SK-N-SH treated with all-trans-retinoic acid at 6 μM for 48 hours (cell line): Measurements from ENCODE around the gene PDGFA.

Source experiments
- ATAC-seq: fragments of 200-7000 bp; cut with Tn5 transposase; 3 replicates; pipeline ENCODE4 v1.9.1; 2020; ENCODE audit warnings: mild to moderate bottlenecking, moderate library complexity
- ARNTL ChIP-seq: fragments of 450-650 bp; formaldehyde crosslinking; IDR thresholded peaks from 2 replicates; pipeline ENCODE4 v1.5.0; 2020; ENCODE audit warnings: low read depth, mild to moderate bottlenecking, moderate library complexity, borderline replicate concordance
- BACH2 ChIP-seq: fragments of 250-450 bp; sonication (Bioruptor Pico); IDR thresholded peaks from 2 replicates; pipeline ENCODE4 v1.9.0; 2021; ENCODE audit warnings: mild to moderate bottlenecking, borderline replicate concordance
- CREB5 ChIP-seq: fragments of 250-450 bp; sonication (Bioruptor Pico); IDR thresholded peaks from 2 replicates; pipeline ENCODE4 v1.5.1; 2020; ENCODE audit warnings: low read depth, mild to moderate bottlenecking, moderate library complexity
- CSDC2 ChIP-seq: fragments of 250-450 bp; sonication (Bioruptor Pico); IDR thresholded peaks from 2 replicates; pipeline ENCODE4 v1.5.0; 2020; ENCODE audit warnings: mild to moderate bottlenecking, moderate library complexity
- ESRRG ChIP-seq: fragments of 250-450 bp; sonication (Bioruptor Pico); IDR thresholded peaks from 2 replicates; pipeline ENCODE4 v1.6.1; 2021; ENCODE audit warnings: mild to moderate bottlenecking
- GLIS3 ChIP-seq: fragments of 250-450 bp; sonication (Bioruptor Pico); IDR thresholded peaks from 2 replicates; pipeline ENCODE4 v1.5.0; 2020; ENCODE audit warnings: mild to moderate bottlenecking, moderate library complexity
- ISL1 ChIP-seq: fragments of 250-450 bp; sonication (Bioruptor Pico); IDR thresholded peaks from 2 replicates; pipeline ENCODE4 v2.1.2; 2022; ENCODE audit warnings: mild to moderate bottlenecking, moderate library complexity
- OSR1 ChIP-seq: fragments of 250-450 bp; sonication (Bioruptor Pico); IDR thresholded peaks from 2 replicates; pipeline ENCODE4 v1.8.0; 2022; ENCODE audit warnings: moderate library complexity, mild to moderate bottlenecking, inconsistent platforms
- PATZ1 ChIP-seq: fragments of 250-450 bp; sonication (Bioruptor Pico); IDR thresholded peaks from 2 replicates; pipeline ENCODE4 v1.8.0; 2020; ENCODE audit warnings: mild to moderate bottlenecking, moderate library complexity, borderline replicate concordance
- PPARA ChIP-seq: fragments of 250-450 bp; sonication (Bioruptor Pico); IDR thresholded peaks from 2 replicates; pipeline ENCODE4 v1.5.0; 2020; ENCODE audit warnings: mild to moderate bottlenecking, borderline replicate concordance
- RARB ChIP-seq: fragments of 250-450 bp; sonication (Bioruptor Pico); IDR thresholded peaks from 2 replicates; pipeline ENCODE4 v1.8.0; 2021; ENCODE audit warnings: mild to moderate bottlenecking, moderate library complexity
- SNAI2 ChIP-seq: fragments of 250-450 bp; sonication (Bioruptor Pico); IDR thresholded peaks from 2 replicates; pipeline ENCODE4 v1.5.0; 2020; ENCODE audit warnings: mild to moderate bottlenecking, moderate library complexity
- TCF4 ChIP-seq: fragments of 250-450 bp; sonication (Bioruptor Pico); IDR thresholded peaks from 2 replicates; pipeline ENCODE4 v1.8.0; 2021; ENCODE audit warnings: mild to moderate bottlenecking, moderate library complexity, borderline replicate concordance
- ZC3H10 ChIP-seq: fragments of 250-450 bp; sonication (Bioruptor Pico); IDR thresholded peaks from 2 replicates; pipeline ENCODE4 v1.5.1; 2021; ENCODE audit warnings: mild to moderate bottlenecking, moderate library complexity
- ZFP3 ChIP-seq: fragments of 250-450 bp; sonication (Bioruptor Pico); IDR thresholded peaks from 2 replicates; pipeline ENCODE4 v1.5.0; 2020; ENCODE audit warnings: mild to moderate bottlenecking, moderate library complexity
- ZFP30 ChIP-seq: fragments of 450-650 bp; formaldehyde crosslinking; IDR thresholded peaks from 2 replicates; pipeline ENCODE4 v1.5.0; 2022; ENCODE audit warnings: mild to moderate bottlenecking, moderate library complexity
- ZNF565 ChIP-seq: fragments of 450-650 bp; formaldehyde crosslinking; conservative IDR thresholded peaks from 2 replicates; pipeline ENCODE4 v1.5.0; 2020; ENCODE audit warnings: low read depth, mild to moderate bottlenecking, moderate library complexity
- ZNF70 ChIP-seq: fragments of 450-650 bp; formaldehyde crosslinking; IDR thresholded peaks from 2 replicates; pipeline ENCODE4 v1.5.0; 2020; ENCODE audit warnings: mild to moderate bottlenecking, moderate library complexity
- ZNF8 ChIP-seq: fragments of 450-650 bp; formaldehyde crosslinking; IDR thresholded peaks from 2 replicates; pipeline ENCODE4 v1.5.0; 2020; ENCODE audit warnings: mild to moderate bottlenecking, moderate library complexity
- TF ChIP-seq, protein P1 (sequence below): fragments of 250-450 bp; sonication (Bioruptor Pico); IDR thresholded peaks from 2 replicates; pipeline ENCODE4 v1.5.0; 2020; ENCODE audit warnings: mild to moderate bottlenecking, moderate library complexity
- TF ChIP-seq, protein P2 (sequence below): fragments of 250-450 bp; sonication (Bioruptor Pico); IDR thresholded peaks from 2 replicates; pipeline ENCODE4 v1.5.1; 2021; ENCODE audit warnings: mild to moderate bottlenecking, moderate library complexity
- TF ChIP-seq, protein P3 (sequence below): fragments of 250-450 bp; sonication (Bioruptor Pico); IDR thresholded peaks from 2 replicates; pipeline ENCODE4 v1.8.0; 2021; ENCODE audit warnings: low read depth, mild to moderate bottlenecking, moderate library complexity, borderline replicate concordance

The PDGFA gene

GRCh38 chr7:545470-545869, 25.8 kb upstream of the PDGFA start:
- no peak for ATAC-seq
- TF ChIP-seq GLIS3 (CRISPR knock-in tag) (no peak), TCF4 (no peak), CSDC2 (no peak), ZC3H10 (CRISPR knock-in tag) (no peak), OSR1 (CRISPR knock-in tag) (no peak), PPARA (CRISPR knock-in tag) (no peak), BACH2 (CRISPR knock-in tag) (no peak), ISL1 (CRISPR knock-in tag) (no peak), ESRRG (CRISPR knock-in tag) (no peak), ZNF70 (CRISPR knock-in tag) (no peak), RARB (CRISPR knock-in tag) (no peak), ZNF565 (CRISPR knock-in tag) (no peak), SNAI2 (no peak), ARNTL (CRISPR knock-in tag) (no peak)
- TF ChIP-seq, protein P1, sequence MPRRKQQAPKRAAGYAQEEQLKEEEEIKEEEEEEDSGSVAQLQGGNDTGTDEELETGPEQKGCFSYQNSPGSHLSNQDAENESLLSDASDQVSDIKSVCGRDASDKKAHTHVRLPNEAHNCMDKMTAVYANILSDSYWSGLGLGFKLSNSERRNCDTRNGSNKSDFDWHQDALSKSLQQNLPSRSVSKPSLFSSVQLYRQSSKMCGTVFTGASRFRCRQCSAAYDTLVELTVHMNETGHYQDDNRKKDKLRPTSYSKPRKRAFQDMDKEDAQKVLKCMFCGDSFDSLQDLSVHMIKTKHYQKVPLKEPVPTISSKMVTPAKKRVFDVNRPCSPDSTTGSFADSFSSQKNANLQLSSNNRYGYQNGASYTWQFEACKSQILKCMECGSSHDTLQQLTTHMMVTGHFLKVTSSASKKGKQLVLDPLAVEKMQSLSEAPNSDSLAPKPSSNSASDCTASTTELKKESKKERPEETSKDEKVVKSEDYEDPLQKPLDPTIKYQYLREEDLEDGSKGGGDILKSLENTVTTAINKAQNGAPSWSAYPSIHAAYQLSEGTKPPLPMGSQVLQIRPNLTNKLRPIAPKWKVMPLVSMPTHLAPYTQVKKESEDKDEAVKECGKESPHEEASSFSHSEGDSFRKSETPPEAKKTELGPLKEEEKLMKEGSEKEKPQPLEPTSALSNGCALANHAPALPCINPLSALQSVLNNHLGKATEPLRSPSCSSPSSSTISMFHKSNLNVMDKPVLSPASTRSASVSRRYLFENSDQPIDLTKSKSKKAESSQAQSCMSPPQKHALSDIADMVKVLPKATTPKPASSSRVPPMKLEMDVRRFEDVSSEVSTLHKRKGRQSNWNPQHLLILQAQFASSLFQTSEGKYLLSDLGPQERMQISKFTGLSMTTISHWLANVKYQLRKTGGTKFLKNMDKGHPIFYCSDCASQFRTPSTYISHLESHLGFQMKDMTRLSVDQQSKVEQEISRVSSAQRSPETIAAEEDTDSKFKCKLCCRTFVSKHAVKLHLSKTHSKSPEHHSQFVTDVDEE (CRISPR knock-in tag), result no peak
- TF ChIP-seq, protein P2, sequence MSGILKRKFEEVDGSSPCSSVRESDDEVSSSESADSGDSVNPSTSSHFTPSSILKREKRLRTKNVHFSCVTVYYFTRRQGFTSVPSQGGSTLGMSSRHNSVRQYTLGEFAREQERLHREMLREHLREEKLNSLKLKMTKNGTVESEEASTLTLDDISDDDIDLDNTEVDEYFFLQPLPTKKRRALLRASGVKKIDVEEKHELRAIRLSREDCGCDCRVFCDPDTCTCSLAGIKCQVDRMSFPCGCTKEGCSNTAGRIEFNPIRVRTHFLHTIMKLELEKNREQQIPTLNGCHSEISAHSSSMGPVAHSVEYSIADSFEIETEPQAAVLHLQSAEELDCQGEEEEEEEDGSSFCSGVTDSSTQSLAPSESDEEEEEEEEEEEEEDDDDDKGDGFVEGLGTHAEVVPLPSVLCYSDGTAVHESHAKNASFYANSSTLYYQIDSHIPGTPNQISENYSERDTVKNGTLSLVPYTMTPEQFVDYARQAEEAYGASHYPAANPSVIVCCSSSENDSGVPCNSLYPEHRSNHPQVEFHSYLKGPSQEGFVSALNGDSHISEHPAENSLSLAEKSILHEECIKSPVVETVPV, result no peak
- TF ChIP-seq, protein P3, sequence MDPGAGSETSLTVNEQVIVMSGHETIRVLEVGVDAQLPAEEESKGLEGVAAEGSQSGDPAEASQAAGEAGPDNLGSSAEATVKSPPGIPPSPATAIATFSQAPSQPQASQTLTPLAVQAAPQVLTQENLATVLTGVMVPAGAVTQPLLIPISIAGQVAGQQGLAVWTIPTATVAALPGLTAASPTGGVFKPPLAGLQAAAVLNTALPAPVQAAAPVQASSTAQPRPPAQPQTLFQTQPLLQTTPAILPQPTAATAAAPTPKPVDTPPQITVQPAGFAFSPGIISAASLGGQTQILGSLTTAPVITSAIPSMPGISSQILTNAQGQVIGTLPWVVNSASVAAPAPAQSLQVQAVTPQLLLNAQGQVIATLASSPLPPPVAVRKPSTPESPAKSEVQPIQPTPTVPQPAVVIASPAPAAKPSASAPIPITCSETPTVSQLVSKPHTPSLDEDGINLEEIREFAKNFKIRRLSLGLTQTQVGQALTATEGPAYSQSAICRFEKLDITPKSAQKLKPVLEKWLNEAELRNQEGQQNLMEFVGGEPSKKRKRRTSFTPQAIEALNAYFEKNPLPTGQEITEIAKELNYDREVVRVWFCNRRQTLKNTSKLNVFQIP (CRISPR knock-in tag), result no peak

- ATAC-seq, result no peak
- TF ChIP-seq ZFP30 (CRISPR knock-in tag), result no peak
- TF ChIP-seq ZNF8 (CRISPR knock-in tag), result no peak
- no peak for TF ChIP-seq CREB5
- no peak for TF ChIP-seq ZFP3 (CRISPR knock-in tag)
- TF ChIP-seq, protein P3 (CRISPR knock-in tag), result no peak
- TF ChIP-seq OSR1 (CRISPR knock-in tag), result no peak
- no peak for TF ChIP-seq BACH2 (CRISPR knock-in tag)
- no peak for TF ChIP-seq ZC3H10 (CRISPR knock-in tag)
- TF ChIP-seq, protein P2, result no peak
- TF ChIP-seq TCF4, result no peak
- TF ChIP-seq PATZ1 (CRISPR knock-in tag), result no peak
- no peak for TF ChIP-seq ZNF565 (CRISPR knock-in tag)
Measured at GRCh38 chr7:544338-545221, 24.9 kb upstream of the PDGFA start.
